GM19193 (cell line): Measurements from ENCODE around the gene ABHD8.
A peak's percentile ranks its signal among the peaks of the same experiment; 100 is the strongest.

Source experiments
- POLR2A ChIP-seq: IDR thresholded peaks from 4 replicates; pipeline ENCODE4 v1.6.1; 2011; ENCODE audit not compliant: insufficient read depth, insufficient read length; ENCODE audit errors: extremely low read depth

Gene ABHD8

GRCh38 chr19:17266589-17266974 is 36.6 kb downstream of the ABHD8 start:
- peak; percentile 13 for TF ChIP-seq POLR2A

- no peak for TF ChIP-seq POLR2A
Measured at GRCh38 chr19:17266026-17266425, 37.2 kb downstream of the ABHD8 start.

GRCh38 chr19:17264641-17264979 is 38.6 kb downstream of the ABHD8 start, which contains the start of gene USHBP1:
Gene USHBP1 (minus strand): TSS chr19:17264745. CDS start chr19:17264299, 446 bp downstream.
- TF ChIP-seq POLR2A: no peak

GRCh38 chr19:17263712-17264640 is 39.2 kb downstream of the ABHD8 start:
- TF ChIP-seq POLR2A: no peak

- no peak for TF ChIP-seq POLR2A
Measured at GRCh38 chr19:17262557-17262956, 40.7 kb downstream of the ABHD8 start.

GRCh38 chr19:17260842-17261325 is 42.3 kb downstream of the ABHD8 start:
- TF ChIP-seq POLR2A: no peak

GRCh38 chr19:17259934-17260333 is 43.3 kb downstream of the ABHD8 start:
- TF ChIP-seq POLR2A: no peak

- TF ChIP-seq POLR2A: no peak
Measured at GRCh38 chr19:17259118-17259780, 44.0 kb downstream of the ABHD8 start.

GRCh38 chr19:17256130-17256529 is 47.1 kb downstream of the ABHD8 start:
- TF ChIP-seq POLR2A: no peak

GRCh38 chr19:17255150-17255621 is 48.0 kb downstream of the ABHD8 start:
- TF ChIP-seq POLR2A: no peak

- TF ChIP-seq POLR2A: no peak
Measured at GRCh38 chr19:17254636-17255035, 48.6 kb downstream of the ABHD8 start.

- no peak for TF ChIP-seq POLR2A
Measured at GRCh38 chr19:17249887-17250548, 53.2 kb downstream of the ABHD8 start.

GRCh38 chr19:17248011-17248776 is 55.0 kb downstream of the ABHD8 start:
- TF ChIP-seq POLR2A: no peak

GRCh38 chr19:17246681-17247425 is 56.4 kb downstream of the ABHD8 start:
- no peak for TF ChIP-seq POLR2A
